ENCODE data around the gene AHNAK.

AHNAK gene

GRCh38 chr11:62461740-62462507, 84.7 kb downstream of the AHNAK start:
- TF ChIP-seq POLR2A (IDR thresholded peaks at IDR 0.05; ENCODE audit: extremely low read depth, insufficient read length), result no peak
- no peak for TF ChIP-seq MAX (IDR thresholded peaks at IDR 0.05; ENCODE audit: low read depth, low read length)
- no peak for TF ChIP-seq MYC (IDR thresholded peaks at IDR 0.05; ENCODE audit: low read depth, low read length)
- TF ChIP-seq CTCF (IDR thresholded peaks at IDR 0.05; ENCODE audit: low read depth, low read length), result no peak
- H3K4me3 ChIP-seq (ENCODE audit: low read depth, low read length), result no peak overlapping the region
- DNase-seq (ENCODE audit: low read depth), result no peak

GRCh38 chr11:62459080-62459479, 87.5 kb downstream of the AHNAK start:
- TF ChIP-seq POLR2A (IDR thresholded peaks at IDR 0.05; ENCODE audit: extremely low read depth, insufficient read length) (no peak), MAX (IDR thresholded peaks at IDR 0.05; ENCODE audit: low read depth, low read length) (no peak), CTCF (IDR thresholded peaks at IDR 0.05; ENCODE audit: low read depth, low read length) (no peak), MYC (IDR thresholded peaks at IDR 0.05; ENCODE audit: low read depth, low read length) (no peak)
- no peak overlapping the region for H3K4me3 ChIP-seq (ENCODE audit: low read depth, low read length)
- no peak for DNase-seq (ENCODE audit: low read depth)

GRCh38 chr11:62458212-62459002, 88.2 kb downstream of the AHNAK start:
- no peak for DNase-seq (ENCODE audit: low read depth)
- TF ChIP-seq MYC (IDR thresholded peaks at IDR 0.05; ENCODE audit: low read depth, low read length) (no peak), CTCF (IDR thresholded peaks at IDR 0.05; ENCODE audit: low read depth, low read length) (no peak), POLR2A (IDR thresholded peaks at IDR 0.05; ENCODE audit: extremely low read depth, insufficient read length) (no peak), MAX (IDR thresholded peaks at IDR 0.05; ENCODE audit: low read depth, low read length) (no peak)
- no peak overlapping the region for H3K4me3 ChIP-seq (ENCODE audit: low read depth, low read length)

GRCh38 chr11:62457478-62457877, 89.1 kb downstream of the AHNAK start:
- TF ChIP-seq POLR2A (IDR thresholded peaks at IDR 0.05; ENCODE audit: extremely low read depth, insufficient read length) (no peak), MAX (IDR thresholded peaks at IDR 0.05; ENCODE audit: low read depth, low read length) (no peak), MYC (IDR thresholded peaks at IDR 0.05; ENCODE audit: low read depth, low read length) (no peak), CTCF (IDR thresholded peaks at IDR 0.05; ENCODE audit: low read depth, low read length) (no peak)
- no peak for DNase-seq (ENCODE audit: low read depth)
- H3K4me3 ChIP-seq (ENCODE audit: low read depth, low read length), result no peak overlapping the region

- no peak for TF ChIP-seq CTCF (IDR thresholded peaks at IDR 0.05; ENCODE audit: low read depth, low read length)
- no peak for TF ChIP-seq POLR2A (IDR thresholded peaks at IDR 0.05; ENCODE audit: extremely low read depth, insufficient read length)
- no peak for TF ChIP-seq MAX (IDR thresholded peaks at IDR 0.05; ENCODE audit: low read depth, low read length)
- TF ChIP-seq MYC (IDR thresholded peaks at IDR 0.05; ENCODE audit: low read depth, low read length), result no peak
- DNase-seq (ENCODE audit: low read depth), result no peak
- H3K4me3 ChIP-seq (ENCODE audit: low read depth, low read length), result no peak overlapping the region
Measured at GRCh38 chr11:62456630-62457029, 90.0 kb downstream of the AHNAK start.
